GM18517 (cell line): ENCODE measurements around the gene UBE2Q1.
"Not testable (repeated sequence)": the region's sequence is repeated elsewhere in the genome, so short reads cannot be mapped to it uniquely, and the experiment has no call there.

Source experiments
- ATAC-seq: cut with Tn5 transposase; IDR thresholded peaks from one replicate; pipeline ENCODE4 v1.9.1; 2021; ENCODE audit warnings: mild to moderate bottlenecking, moderate library complexity; ENCODE audit not compliant: unreplicated experiment

UBE2Q1 gene

GRCh38 chr1:154551474-154551873 lies 7.0 kb downstream of the UBE2Q1 start:
- no peak for ATAC-seq

GRCh38 chr1:154550657-154551056 lies 7.8 kb downstream of the UBE2Q1 start:
- no peak for ATAC-seq

DNA sequence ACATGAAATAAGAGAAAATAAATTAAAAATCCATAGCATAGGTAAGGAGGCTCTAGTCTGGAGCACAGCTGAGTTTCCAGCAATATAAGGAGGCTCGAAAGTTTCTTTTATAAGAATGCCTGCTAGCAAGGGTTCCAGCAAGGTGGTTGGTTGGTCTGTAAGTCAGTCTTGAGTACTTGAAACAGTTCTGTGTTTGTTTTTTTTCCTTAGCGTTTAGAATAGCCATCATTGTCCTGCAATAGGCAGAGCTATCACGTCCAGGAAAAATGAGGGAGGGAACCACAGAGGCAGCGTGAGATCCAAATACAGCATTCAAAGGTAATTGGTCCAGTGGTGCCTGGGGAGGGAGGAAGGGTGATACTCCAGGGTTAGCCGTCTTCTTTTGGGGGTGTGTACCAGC lies 8.4 kb downstream of the UBE2Q1 start:
- ATAC-seq: no peak

GRCh38 chr1:154549202-154549770 lies 9.2 kb downstream of the UBE2Q1 start:
- ATAC-seq: no peak

DNA sequence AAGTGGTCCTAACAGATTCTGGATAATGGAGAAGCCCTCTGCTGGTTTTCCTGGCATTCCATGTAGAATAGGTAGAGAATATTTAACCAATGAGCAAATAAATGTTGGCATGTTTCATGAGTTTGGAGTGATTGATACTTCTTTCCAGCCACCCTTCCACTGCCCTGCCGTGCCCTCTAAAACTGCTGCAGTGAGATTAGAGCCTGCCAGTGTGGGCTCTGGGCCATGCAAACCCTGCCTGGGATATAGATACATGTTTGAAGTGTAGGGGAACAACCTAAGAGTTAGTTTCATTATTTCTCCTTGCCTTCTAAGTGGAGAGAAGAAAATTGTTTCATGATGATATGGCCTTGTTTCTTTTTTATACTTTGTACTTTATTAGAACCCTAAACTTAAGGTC lies 10.4 kb downstream of the UBE2Q1 start:
- ATAC-seq: no peak

DNA sequence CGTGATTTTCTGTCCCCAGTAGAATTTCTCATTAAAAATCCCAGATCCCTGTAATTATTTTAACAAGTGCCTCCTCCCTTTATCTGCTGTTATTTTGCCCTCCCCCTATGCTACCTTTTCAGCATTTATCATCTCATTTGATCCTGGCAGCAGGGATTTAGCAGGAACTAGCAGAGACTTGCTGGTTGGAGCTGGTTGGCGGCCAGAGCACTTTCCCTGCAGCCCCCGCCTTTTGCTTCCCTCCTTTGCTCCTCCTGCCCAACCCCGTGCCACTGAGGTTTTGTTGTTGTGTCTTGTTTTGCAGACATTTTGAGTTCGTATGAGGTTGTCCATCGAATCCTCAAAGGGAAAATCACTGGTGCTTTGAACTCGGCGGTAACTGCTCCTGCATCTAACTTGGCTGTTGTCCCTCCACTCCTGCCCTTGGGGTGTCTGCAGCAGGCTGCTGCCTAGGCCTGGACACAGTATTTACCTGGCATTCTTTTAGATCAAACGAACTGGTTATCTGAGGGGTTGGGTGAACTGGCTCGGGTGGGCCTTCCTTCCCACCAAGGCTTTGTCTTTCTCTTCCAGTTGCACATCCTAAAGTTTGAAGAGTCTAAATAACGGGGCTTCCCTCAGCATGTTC lies 11.2 kb downstream of the UBE2Q1 start:
- no peak for ATAC-seq

DNA sequence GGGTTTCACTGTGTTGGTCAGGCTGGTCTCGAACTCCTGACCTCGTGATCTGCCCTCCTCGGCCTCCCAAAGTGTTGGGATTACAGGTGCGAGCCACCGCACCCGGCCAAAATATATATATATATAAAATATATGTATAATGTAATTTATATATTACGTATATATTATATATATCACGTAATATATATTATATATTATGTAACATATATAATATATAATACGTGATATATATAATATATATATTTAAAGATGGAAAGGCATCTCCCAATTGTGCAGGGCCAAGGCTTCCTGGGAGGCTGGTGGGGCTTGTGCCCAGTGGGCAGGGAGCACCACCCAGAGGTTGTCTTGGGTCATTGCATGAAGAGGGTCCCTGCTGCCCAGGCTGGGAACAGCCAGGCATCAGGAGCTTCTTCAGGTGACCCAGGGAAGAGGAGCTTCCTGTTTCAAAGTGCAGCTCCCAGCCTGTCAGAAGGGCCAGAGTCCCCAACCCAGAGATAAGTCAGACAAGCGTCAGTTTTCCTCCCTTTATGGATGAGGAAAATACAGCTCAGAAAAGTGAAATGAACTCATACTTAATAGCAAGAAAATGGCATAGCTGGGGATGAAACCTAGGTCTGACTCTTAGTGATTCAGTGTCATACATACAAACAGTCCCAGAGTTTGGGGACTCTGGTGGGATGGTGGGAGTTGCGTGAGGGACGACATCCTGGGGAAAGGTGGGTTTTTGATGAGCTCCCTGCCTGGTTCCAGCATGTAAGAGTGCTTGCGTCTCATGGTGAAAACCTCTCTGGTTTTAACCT lies 12.0 kb downstream of the UBE2Q1 start:
- ATAC-seq: no peak

GRCh38 chr1:154541231-154541630 lies 17.2 kb downstream of the UBE2Q1 start:
- no peak for ATAC-seq

GRCh38 chr1:154539486-154540483 lies 18.7 kb downstream of the UBE2Q1 start:
- no peak for ATAC-seq

DNA sequence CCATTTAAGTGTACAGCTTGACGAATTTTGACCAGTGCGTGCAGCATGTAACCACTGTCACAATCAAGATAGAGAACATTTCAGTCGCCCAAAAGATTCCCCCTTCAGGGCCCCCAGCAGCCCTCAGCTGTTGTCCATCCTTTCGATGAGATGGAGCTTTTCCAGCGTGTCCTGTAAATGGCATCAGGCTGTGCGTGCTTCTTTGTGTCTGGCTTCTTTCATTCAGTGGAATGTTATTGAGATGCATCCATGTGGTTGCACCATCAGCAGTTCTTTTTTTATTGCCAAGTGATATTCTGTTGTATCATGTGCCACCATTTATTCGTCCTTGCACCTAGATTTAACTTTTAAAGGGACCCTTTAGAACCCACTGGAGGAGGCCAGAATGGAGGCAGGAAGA lies 21.9 kb downstream of the UBE2Q1 start:
- ATAC-seq: no peak

GRCh38 chr1:154533952-154534844 lies 24.3 kb downstream of the UBE2Q1 start:
- no peak for ATAC-seq

GRCh38 chr1:154531950-154532349 lies 26.5 kb downstream of the UBE2Q1 start:
- ATAC-seq: not testable (repeated sequence)

DNA sequence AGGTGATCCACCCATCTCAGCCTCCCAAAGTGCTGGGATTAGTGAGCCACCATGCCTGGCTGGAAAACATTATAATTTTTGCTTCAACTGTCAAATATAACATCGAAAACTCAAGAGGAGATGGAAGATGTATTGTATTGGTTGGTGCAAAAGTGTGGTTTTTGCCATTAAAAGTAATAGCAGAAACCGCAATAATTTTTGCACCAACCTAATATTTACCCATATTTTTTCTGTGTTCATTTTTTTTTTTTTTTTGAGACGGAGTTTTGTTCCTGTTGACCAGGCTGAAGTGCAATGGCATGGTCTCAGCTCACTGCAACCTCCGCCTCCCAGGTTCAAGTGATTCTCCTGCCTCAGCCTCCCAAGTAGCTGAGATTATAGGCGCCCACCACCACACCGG lies 29.2 kb downstream of the UBE2Q1 start:
- ATAC-seq: no peak

- no peak for ATAC-seq
These were observed 31.3 kb downstream of the UBE2Q1 start for GRCh38 chr1:154527192-154527591.

GRCh38 chr1:154524881-154525280 lies 33.6 kb downstream of the UBE2Q1 start:
- no peak for ATAC-seq

- ATAC-seq: no peak
These were observed 36.8 kb downstream of the UBE2Q1 start for GRCh38 chr1:154521695-154522094.

- no peak for ATAC-seq
These were observed 38.1 kb downstream of the UBE2Q1 start for GRCh38 chr1:154520333-154520732.

- ATAC-seq: no peak
These were observed 38.9 kb downstream of the UBE2Q1 start for GRCh38 chr1:154519591-154519991.

GRCh38 chr1:154517661-154518060 lies 40.8 kb downstream of the UBE2Q1 start:
- no peak for ATAC-seq

GRCh38 chr1:154514066-154514553 lies 44.4 kb downstream of the UBE2Q1 start:
- ATAC-seq: no peak
